ENCODE measurements around the gene ZNF541.

ZNF541 gene

DNA sequence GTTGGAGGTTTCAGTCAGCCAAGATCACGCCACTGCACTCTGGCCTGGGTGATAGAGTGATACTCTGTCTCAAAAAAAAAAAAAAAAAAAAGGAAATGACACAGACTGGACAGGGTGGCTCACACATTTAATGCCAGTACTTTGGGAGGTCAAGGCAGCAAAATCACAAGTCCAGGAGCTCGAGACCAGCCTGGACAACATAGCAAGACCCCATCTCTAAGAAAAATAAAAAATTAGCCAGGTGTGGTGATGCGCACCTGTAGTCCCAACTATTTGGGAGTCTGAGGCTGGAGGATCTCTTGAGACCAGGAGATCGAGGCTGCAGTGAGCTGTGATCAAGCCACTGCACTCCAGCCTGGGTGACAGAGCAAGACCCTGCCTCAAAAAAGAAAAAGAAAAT, 35.5 kb downstream of the ZNF541 start:
- DNase-seq = no peak
- H3K4me2 ChIP-seq (ENCODE audit: low read depth, low read length) = no peak overlapping the region
- no peaks in the 10 kb centered on the region for H4K20me1 ChIP-seq (ENCODE audit: insufficient read depth, low read length)
- H3K27ac ChIP-seq (ENCODE audit: low read length) = no peak overlapping the region
- no peak overlapping the region for H3K9ac ChIP-seq (ENCODE audit: low read length)
- no peaks in the 10 kb centered on the region for H3F3A ChIP-seq (ENCODE audit: insufficient read depth, low read length)
- H3K9me3 ChIP-seq (replicated peaks; ENCODE audit: insufficient read depth, low read length) = no peaks in the 10 kb centered on the region
- H3K36me3 ChIP-seq (replicated peaks; ENCODE audit: insufficient read depth, low read length) = no peaks in the 10 kb centered on the region
- no peaks in the 10 kb centered on the region for H3K9me2 ChIP-seq (replicated peaks; ENCODE audit: insufficient read depth, low read length)
- peaks cover 31% of the 10 kb centered on the region for H3K27me3 ChIP-seq (replicated peaks; ENCODE audit: insufficient read depth, low read length)
- H2AFZ ChIP-seq (ENCODE audit: low read length) = no peak overlapping the region
- no peaks in the 10 kb centered on the region for H3K4me1 ChIP-seq (ENCODE audit: low read length)
- H3K79me2 ChIP-seq (ENCODE audit: low read length) = no peaks in the 10 kb centered on the region
- H3K4me3 ChIP-seq (ENCODE audit: low read length) = no peak overlapping the region
- TF ChIP-seq, protein P1, sequence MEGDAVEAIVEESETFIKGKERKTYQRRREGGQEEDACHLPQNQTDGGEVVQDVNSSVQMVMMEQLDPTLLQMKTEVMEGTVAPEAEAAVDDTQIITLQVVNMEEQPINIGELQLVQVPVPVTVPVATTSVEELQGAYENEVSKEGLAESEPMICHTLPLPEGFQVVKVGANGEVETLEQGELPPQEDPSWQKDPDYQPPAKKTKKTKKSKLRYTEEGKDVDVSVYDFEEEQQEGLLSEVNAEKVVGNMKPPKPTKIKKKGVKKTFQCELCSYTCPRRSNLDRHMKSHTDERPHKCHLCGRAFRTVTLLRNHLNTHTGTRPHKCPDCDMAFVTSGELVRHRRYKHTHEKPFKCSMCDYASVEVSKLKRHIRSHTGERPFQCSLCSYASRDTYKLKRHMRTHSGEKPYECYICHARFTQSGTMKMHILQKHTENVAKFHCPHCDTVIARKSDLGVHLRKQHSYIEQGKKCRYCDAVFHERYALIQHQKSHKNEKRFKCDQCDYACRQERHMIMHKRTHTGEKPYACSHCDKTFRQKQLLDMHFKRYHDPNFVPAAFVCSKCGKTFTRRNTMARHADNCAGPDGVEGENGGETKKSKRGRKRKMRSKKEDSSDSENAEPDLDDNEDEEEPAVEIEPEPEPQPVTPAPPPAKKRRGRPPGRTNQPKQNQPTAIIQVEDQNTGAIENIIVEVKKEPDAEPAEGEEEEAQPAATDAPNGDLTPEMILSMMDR (IDR thresholded peaks at IDR 0.05; ENCODE audit: low read length) = no peak
- no peak for TF ChIP-seq EZH2phosphoT487 (IDR thresholded peaks at IDR 0.05; ENCODE audit: low read length)
- TF ChIP-seq EZH2 (optimal IDR thresholded peaks at IDR 0.05; ENCODE audit: low read depth, low read length) = no peak

DNA sequence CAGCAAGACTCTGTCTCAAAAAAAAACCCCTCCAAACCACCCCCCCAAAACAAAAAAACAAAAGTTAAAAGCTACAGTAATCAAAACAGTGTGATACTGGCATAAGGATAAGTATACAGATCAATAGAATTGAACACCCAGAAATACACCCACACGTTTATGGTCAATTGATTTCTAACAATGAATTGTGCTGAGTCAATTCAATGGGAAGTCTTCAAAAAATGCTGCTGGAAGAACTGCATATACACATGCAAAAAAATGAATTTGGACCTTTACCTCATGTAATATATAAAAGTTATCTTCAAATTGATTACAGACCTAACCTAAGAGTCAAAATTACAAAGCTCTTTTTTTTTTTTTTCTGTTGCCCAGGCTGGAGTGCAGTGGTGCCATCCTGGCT, 38.3 kb downstream of the ZNF541 start:
- Histone ChIP-seq H3K4me1 (ENCODE audit: low read length) (no peaks in the 10 kb centered on the region), H4K20me1 (ENCODE audit: insufficient read depth, low read length) (no peaks in the 10 kb centered on the region), H2AFZ (ENCODE audit: low read length) (no peak overlapping the region), H3K9me2 (replicated peaks; ENCODE audit: insufficient read depth, low read length) (no peaks in the 10 kb centered on the region), H3K4me3 (ENCODE audit: low read length) (no peak overlapping the region), H3K79me2 (ENCODE audit: low read length) (no peaks in the 10 kb centered on the region), H3K4me2 (ENCODE audit: low read depth, low read length) (no peak overlapping the region), H3K27ac (ENCODE audit: low read length) (no peak overlapping the region), H3K27me3 (replicated peaks; ENCODE audit: insufficient read depth, low read length) (peaks cover 54% of the 10 kb centered on the region), H3F3A (ENCODE audit: insufficient read depth, low read length) (no peaks in the 10 kb centered on the region), H3K36me3 (replicated peaks; ENCODE audit: insufficient read depth, low read length) (no peaks in the 10 kb centered on the region), H3K9me3 (replicated peaks; ENCODE audit: insufficient read depth, low read length) (no peaks in the 10 kb centered on the region), H3K9ac (ENCODE audit: low read length) (no peak overlapping the region)
- no peak for DNase-seq
- TF ChIP-seq EZH2phosphoT487 (IDR thresholded peaks at IDR 0.05; ENCODE audit: low read length) = no peak
- TF ChIP-seq, protein P1 (IDR thresholded peaks at IDR 0.05; ENCODE audit: low read length) = no peak
- no peak for TF ChIP-seq EZH2 (optimal IDR thresholded peaks at IDR 0.05; ENCODE audit: low read depth, low read length)

DNA sequence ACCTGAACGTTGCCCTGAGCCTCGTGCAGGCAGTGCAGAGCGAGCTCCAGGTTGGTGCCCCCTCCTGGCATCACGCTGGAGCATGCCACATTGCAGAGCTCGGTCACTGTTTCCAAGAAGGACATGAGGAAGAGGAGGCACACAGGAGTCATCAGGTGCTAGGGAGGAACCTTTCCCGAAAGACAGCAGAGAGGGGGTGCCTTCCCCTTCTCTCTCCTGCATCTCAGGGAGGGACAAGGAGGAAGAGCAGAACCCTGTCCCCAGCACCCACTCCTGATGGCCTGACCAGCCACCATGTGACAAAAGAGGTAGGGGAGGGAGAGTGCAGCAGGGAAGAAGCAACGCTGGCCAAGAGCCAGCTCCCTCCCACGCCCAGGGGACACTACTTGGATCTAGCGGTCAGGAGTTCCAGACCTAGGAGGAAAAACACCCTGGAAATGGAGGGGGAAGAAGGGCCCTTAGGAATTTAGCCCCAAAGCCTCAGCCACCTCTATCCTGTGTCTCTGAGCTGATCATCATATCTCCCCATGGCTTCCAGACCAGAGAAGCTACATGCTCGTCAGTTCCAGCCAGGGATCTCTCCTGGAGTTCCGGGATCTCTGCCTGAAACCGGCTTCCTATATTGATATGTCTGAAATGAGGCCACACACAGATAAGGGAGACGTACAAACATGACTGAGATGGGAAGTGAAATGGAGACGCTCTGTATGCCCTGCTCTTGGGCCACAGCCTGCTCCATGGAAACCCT, 41.1 kb downstream of the ZNF541 start:
- Histone ChIP-seq H3K27me3 (replicated peaks; ENCODE audit: insufficient read depth, low read length) (peaks cover 60% of the 10 kb centered on the region), H2AFZ (ENCODE audit: low read length) (no peak overlapping the region), H3K4me1 (ENCODE audit: low read length) (no peaks in the 10 kb centered on the region), H3K9me3 (replicated peaks; ENCODE audit: insufficient read depth, low read length) (no peaks in the 10 kb centered on the region), H3K4me3 (ENCODE audit: low read length) (no peak overlapping the region), H3F3A (ENCODE audit: insufficient read depth, low read length) (no peaks in the 10 kb centered on the region), H3K9ac (ENCODE audit: low read length) (no peak overlapping the region), H3K9me2 (replicated peaks; ENCODE audit: insufficient read depth, low read length) (no peaks in the 10 kb centered on the region), H3K36me3 (replicated peaks; ENCODE audit: insufficient read depth, low read length) (no peaks in the 10 kb centered on the region), H3K4me2 (ENCODE audit: low read depth, low read length) (no peak overlapping the region), H3K79me2 (ENCODE audit: low read length) (no peaks in the 10 kb centered on the region), H3K27ac (ENCODE audit: low read length) (no peak overlapping the region), H4K20me1 (ENCODE audit: insufficient read depth, low read length) (no peaks in the 10 kb centered on the region)
- no peak for DNase-seq
- TF ChIP-seq, protein P1 (IDR thresholded peaks at IDR 0.05; ENCODE audit: low read length) = no peak
- no peak for TF ChIP-seq EZH2phosphoT487 (IDR thresholded peaks at IDR 0.05; ENCODE audit: low read length)
